Measurements from ENCODE around the gene ANTXR2. TPM values are rescaled to one million over a fixed set of nuclear protein-coding genes. Genes with fewer than 3 reads are reported as not detected.
A peak's percentile ranks its signal among the peaks of the same experiment; 100 is the strongest.

Gene ANTXR2
- total RNA-seq, 5 donors from 2014 or later (not counting 1 experiment from before 2014, with no cell fraction given) = 45.1 to 64.3 (median 48.2) TPM

DNA sequence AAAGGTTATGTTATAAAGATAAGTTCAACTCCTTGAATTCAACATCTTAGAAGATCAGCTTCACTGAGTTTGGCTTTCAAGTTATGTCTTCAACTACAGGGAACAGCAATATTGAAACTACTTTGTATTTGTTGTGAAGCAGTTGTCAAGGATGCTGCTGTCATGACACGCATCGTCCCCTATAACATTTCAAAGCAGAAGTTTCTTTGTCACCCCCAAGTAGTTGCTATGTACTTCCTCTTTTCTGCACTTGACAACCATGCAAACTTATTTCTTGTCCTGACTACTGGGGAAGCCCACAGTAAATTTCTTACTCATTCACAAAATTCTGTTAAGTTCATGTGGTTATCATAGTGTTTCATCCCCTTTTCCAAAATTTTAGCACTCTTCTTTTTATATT lies 14.3 kb downstream of the ANTXR2 start:
- ATAC-seq (replicated peaks in 1 of 4) (peak; percentile 85 to 94 (median 88)), DNase-seq (peak in 30 of 35 experiments; percentile 10 to 88 (median 44))
- H3K27me3 ChIP-seq (replicated peaks in 1 of 2; ENCODE audit: control insufficient read depth in 2 of 2, extremely low read depth in 1 of 2, insufficient read depth in 2 of 2, low read length in 1 of 2) = no peaks in the 10 kb centered on the region
- WGBS (ENCODE audit: insufficient coverage) = no CpG with 5 or more reads among the region's 2 CpGs
- peaks cover 0 to 7% of the 10 kb centered on the region in 2 donors for H3K36me3 ChIP-seq (ENCODE audit: control insufficient read depth in 2 of 2, extremely low read depth in 1 of 2, insufficient read depth in 1 of 2, low read length in 1 of 2)
- POLR2A ChIA-PET = interaction anchor here (0.7 to 3.6 kb wide), 5 partner anchors 13 to 67 kb away, joined by 3 to 21 read pairs (median 3); partner anchors contain the start of gene ANTXR2 (in 2 of the 2)
- Mint-ChIP-seq H3K4me3 (peak overlapping the region; percentile 68 to 75 (median 69)), H3K36me3 (peaks cover 37% of the 10 kb centered on the region), H3K27me3 (no peaks in the 10 kb centered on the region), H3K9me3 (no peaks in the 10 kb centered on the region), H3K4me1 (peaks cover 32 to 66% (median 46%) of the 10 kb centered on the region in 3 donors), H3K27ac (peak overlapping the region; percentile 95 to 96)
- CTCF ChIA-PET = interaction anchor here in 1 of 2 donors (0.6 to 2.6 kb wide), 6 partner anchors 9 to 126 kb away, joined by 3 to 13 read pairs (median 5); partner anchors contain the start of gene ANTXR2
- H3K4me3 ChIP-seq (ENCODE audit: control insufficient read depth in 1 of 2, extremely low read depth in 1 of 2, low read length in 1 of 2) = peak overlapping the region in 1 of 2 donors; percentile 14
- peaks cover 12 to 13% of the 10 kb centered on the region in 2 experiments for H3K4me1 ChIP-seq (ENCODE audit: control insufficient read depth in 1 of 2, extremely low read depth in 1 of 2, insufficient read depth in 2 of 2, low read length in 2 of 2)
- H3K9me3 ChIP-seq = no peaks in the 10 kb centered on the region
- peak overlapping the region; percentile 95 for H3K27ac ChIP-seq (ENCODE audit: low read length)

DNA sequence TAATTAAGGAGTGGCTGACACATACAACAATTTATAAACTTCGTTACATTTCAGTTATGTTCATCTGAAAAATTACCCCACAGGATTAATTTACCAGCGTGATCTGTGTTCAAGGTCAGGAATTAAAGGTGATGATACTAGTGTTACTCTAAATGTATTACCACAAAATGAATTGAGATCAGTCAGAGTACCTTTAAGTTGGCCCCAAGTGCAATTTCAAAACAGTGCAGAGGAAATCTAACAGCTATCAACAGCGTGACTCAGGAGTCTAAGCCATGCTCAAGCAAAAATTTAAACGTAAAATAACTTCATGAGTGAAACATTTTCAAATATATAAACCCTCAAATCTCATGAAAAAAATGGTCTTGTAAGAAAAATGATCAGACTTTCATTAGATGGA lies 18.7 kb downstream of the ANTXR2 start:
- Mint-ChIP-seq H3K27me3 (no peaks in the 10 kb centered on the region), H3K36me3 (peaks cover 55% of the 10 kb centered on the region), H3K27ac (no peak overlapping the region), H3K4me1 (peaks cover 22 to 63% (median 34%) of the 10 kb centered on the region in 3 donors), H3K4me3 (no peak overlapping the region), H3K9me3 (no peaks in the 10 kb centered on the region)
- no peak overlapping the region for H3K4me3 ChIP-seq (ENCODE audit: control insufficient read depth in 1 of 2, extremely low read depth in 1 of 2, low read length in 1 of 2)
- no peak overlapping the region for H3K27ac ChIP-seq (ENCODE audit: low read length)
- ChIA-PET POLR2A (no interaction called here), CTCF (no interaction called here)
- H3K9me3 ChIP-seq = no peaks in the 10 kb centered on the region
- ATAC-seq (replicated peaks in 1 of 4) (no peak), DNase-seq (no peak)
- H3K4me1 ChIP-seq (ENCODE audit: control insufficient read depth in 1 of 2, extremely low read depth in 1 of 2, insufficient read depth in 2 of 2, low read length in 2 of 2) = peaks cover 9 to 12% of the 10 kb centered on the region in 2 experiments
- H3K27me3 ChIP-seq (replicated peaks in 1 of 2; ENCODE audit: control insufficient read depth in 2 of 2, extremely low read depth in 1 of 2, insufficient read depth in 2 of 2, low read length in 1 of 2) = no peaks in the 10 kb centered on the region
- no CpG with 5 or more reads among the region's 4 CpGs for WGBS (ENCODE audit: insufficient coverage)
- H3K36me3 ChIP-seq (ENCODE audit: control insufficient read depth in 2 of 2, extremely low read depth in 1 of 2, insufficient read depth in 1 of 2, low read length in 1 of 2) = peaks cover 0 to 15% of the 10 kb centered on the region in 2 donors

DNA sequence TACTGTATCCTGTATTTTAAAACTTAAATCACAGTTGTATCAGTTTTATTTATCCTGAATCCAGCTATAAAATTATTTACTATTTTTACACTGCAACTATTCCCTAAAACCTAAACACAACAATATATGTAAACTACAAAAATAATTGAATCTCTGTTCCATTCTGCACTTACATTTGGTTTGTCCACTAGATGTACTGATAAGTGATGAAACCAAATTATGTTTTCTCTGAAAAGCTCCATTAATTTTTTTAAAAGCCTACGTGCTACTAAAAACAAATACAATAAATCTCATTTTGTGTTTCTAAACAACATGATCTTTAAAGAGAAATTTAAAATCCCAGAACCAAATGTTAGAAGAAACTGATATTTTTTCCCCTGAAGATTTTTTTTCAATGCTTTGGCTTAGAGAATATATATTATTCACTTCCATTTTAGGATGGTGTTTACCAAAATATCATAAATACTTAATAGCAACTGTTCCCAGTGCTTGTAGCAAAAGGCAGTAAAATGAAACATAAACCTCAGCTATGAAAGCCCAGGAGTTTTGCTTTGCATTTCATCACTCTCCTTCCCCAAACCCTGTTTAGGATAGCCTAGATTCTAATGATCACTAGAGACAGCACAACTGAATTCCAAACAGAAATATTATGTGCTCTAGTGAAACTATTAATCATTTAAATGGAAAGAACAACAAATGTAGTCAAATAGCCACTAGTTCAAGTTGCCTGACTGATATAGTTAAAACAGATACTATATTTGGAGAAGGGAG lies 19.7 kb downstream of the ANTXR2 start:
- H3K36me3 ChIP-seq (ENCODE audit: control insufficient read depth in 2 of 2, extremely low read depth in 1 of 2, insufficient read depth in 1 of 2, low read length in 1 of 2) = peaks cover 0 to 16% of the 10 kb centered on the region in 2 donors
- ChIA-PET POLR2A (no interaction called here), CTCF (interaction anchor here in 1 of 2 donors (1.0 kb wide), 1 partner anchor 150 kb away, joined by 4 read pairs; no protein-coding TSS in a partner anchor)
- DNase-seq (no peak), ATAC-seq (replicated peaks in 1 of 4) (no peak)
- WGBS (ENCODE audit: insufficient coverage) = no CpG with 5 or more reads among the region's 1 CpG
- H3K9me3 Mint-ChIP-seq = no peaks in the 10 kb centered on the region
- H3K36me3 Mint-ChIP-seq = peaks cover 62% of the 10 kb centered on the region
- no peaks in the 10 kb centered on the region for H3K9me3 ChIP-seq
- H3K4me3 ChIP-seq (ENCODE audit: control insufficient read depth in 1 of 2, extremely low read depth in 1 of 2, low read length in 1 of 2) = no peak overlapping the region
- no peak overlapping the region for H3K27ac ChIP-seq (ENCODE audit: low read length)
- no peaks in the 10 kb centered on the region for H3K27me3 Mint-ChIP-seq
- peaks cover 5 to 6% of the 10 kb centered on the region in 2 experiments for H3K4me1 ChIP-seq (ENCODE audit: control insufficient read depth in 1 of 2, extremely low read depth in 1 of 2, insufficient read depth in 2 of 2, low read length in 2 of 2)
- peaks cover 16 to 53% (median 23%) of the 10 kb centered on the region in 3 donors for H3K4me1 Mint-ChIP-seq
- H3K27ac Mint-ChIP-seq = no peak overlapping the region
- no peaks in the 10 kb centered on the region for H3K27me3 ChIP-seq (replicated peaks in 1 of 2; ENCODE audit: control insufficient read depth in 2 of 2, extremely low read depth in 1 of 2, insufficient read depth in 2 of 2, low read length in 1 of 2)
- H3K4me3 Mint-ChIP-seq = no peak overlapping the region

DNA sequence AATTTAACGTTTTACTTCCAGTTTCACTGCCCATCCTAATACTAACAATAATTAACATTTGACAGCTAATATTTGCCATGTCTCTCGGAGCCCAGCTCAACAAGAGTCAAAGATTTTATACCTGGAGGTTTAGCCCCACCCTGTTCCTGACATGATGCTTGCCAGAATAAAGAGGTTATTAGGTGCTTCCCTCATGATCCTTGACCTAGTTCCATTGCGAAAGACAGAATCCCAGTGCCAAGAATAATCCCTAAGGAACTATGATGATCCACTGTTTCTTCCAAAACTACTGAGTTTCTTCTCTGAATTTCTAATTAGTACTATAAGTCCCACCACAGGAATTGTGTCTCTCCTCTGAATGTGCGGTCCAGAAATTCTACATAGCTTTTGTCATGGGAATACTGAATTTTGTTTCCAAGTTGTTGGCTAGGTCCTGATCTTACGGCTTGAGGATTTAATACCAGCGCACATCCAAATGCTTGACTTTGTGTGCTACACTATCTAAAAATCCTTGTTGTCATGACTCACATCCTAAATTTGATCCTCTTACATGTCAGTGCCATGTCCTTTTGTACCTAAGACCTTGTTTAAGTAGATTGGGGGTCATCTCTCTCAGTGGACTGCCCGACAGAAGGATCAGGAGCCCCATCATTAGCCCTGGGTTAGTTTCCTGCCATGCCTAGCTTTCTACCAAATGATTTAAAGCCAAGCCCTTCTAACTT lies 23.1 kb downstream of the ANTXR2 start:
- Mint-ChIP-seq H3K4me1 (peaks cover 3 to 41% (median 15%) of the 10 kb centered on the region in 3 donors), H3K4me3 (no peak overlapping the region), H3K27me3 (no peaks in the 10 kb centered on the region), H3K9me3 (no peaks in the 10 kb centered on the region), H3K27ac (no peak overlapping the region), H3K36me3 (peaks cover 59% of the 10 kb centered on the region)
- Histone ChIP-seq H3K36me3 (ENCODE audit: control insufficient read depth in 2 of 2, extremely low read depth in 1 of 2, insufficient read depth in 1 of 2, low read length in 1 of 2) (peaks cover 0 to 21% of the 10 kb centered on the region in 2 donors), H3K4me1 (ENCODE audit: control insufficient read depth in 1 of 2, extremely low read depth in 1 of 2, insufficient read depth in 2 of 2, low read length in 2 of 2) (no peaks in the 10 kb centered on the region), H3K27ac (ENCODE audit: low read length) (no peak overlapping the region), H3K4me3 (ENCODE audit: control insufficient read depth in 1 of 2, extremely low read depth in 1 of 2, low read length in 1 of 2) (no peak overlapping the region), H3K9me3 (no peaks in the 10 kb centered on the region), H3K27me3 (replicated peaks in 1 of 2; ENCODE audit: control insufficient read depth in 2 of 2, extremely low read depth in 1 of 2, insufficient read depth in 2 of 2, low read length in 1 of 2) (no peaks in the 10 kb centered on the region)
- WGBS (ENCODE audit: insufficient coverage) = 100% methylated on average over 1 of the region's 7 CpGs
- no peak for DNase-seq
- ChIA-PET POLR2A (interaction anchor here in 1 of 2 donors (0.6 kb wide), 1 partner anchor 80 kb away, joined by 3 read pairs; no protein-coding TSS in a partner anchor), CTCF (no interaction called here)
- no peak for ATAC-seq (replicated peaks in 1 of 4)

DNA sequence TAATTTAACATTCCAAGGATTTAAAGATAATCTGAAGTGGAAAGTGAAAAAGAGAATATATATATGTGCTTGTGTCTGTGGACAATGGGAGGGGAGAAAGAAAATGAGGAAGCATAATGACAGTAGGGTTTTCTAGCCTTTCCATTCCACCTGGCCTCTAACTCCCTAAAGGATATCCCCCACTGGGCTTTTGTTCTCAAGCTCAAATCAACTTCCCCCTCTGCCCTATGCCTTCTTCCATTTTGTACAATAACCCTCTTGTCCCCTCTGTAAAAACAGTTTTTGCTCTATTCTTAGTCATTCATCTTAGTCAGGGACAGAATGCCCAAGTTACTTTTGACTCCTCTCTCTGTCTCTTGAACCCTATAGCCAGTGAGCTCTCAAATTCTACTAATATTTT lies 23.6 kb downstream of the ANTXR2 start:
- H3K27ac ChIP-seq (ENCODE audit: low read length) = no peak overlapping the region
- DNase-seq = no peak
- Mint-ChIP-seq H3K27ac (no peak overlapping the region), H3K9me3 (no peaks in the 10 kb centered on the region), H3K4me3 (no peak overlapping the region), H3K4me1 (peaks cover 0 to 39% (median 14%) of the 10 kb centered on the region in 3 donors), H3K36me3 (peaks cover 57% of the 10 kb centered on the region), H3K27me3 (no peaks in the 10 kb centered on the region)
- POLR2A ChIA-PET = no interaction called here
- no peak overlapping the region for H3K4me3 ChIP-seq (ENCODE audit: control insufficient read depth in 1 of 2, extremely low read depth in 1 of 2, low read length in 1 of 2)
- H3K9me3 ChIP-seq = no peaks in the 10 kb centered on the region
- H3K27me3 ChIP-seq (replicated peaks in 1 of 2; ENCODE audit: control insufficient read depth in 2 of 2, extremely low read depth in 1 of 2, insufficient read depth in 2 of 2, low read length in 1 of 2) = no peaks in the 10 kb centered on the region
- CTCF ChIA-PET = no interaction called here
- no peaks in the 10 kb centered on the region for H3K4me1 ChIP-seq (ENCODE audit: control insufficient read depth in 1 of 2, extremely low read depth in 1 of 2, insufficient read depth in 2 of 2, low read length in 2 of 2)
- no peak for ATAC-seq (replicated peaks in 1 of 4)
- peaks cover 0 to 20% of the 10 kb centered on the region in 2 donors for H3K36me3 ChIP-seq (ENCODE audit: control insufficient read depth in 2 of 2, extremely low read depth in 1 of 2, insufficient read depth in 1 of 2, low read length in 1 of 2)

DNA sequence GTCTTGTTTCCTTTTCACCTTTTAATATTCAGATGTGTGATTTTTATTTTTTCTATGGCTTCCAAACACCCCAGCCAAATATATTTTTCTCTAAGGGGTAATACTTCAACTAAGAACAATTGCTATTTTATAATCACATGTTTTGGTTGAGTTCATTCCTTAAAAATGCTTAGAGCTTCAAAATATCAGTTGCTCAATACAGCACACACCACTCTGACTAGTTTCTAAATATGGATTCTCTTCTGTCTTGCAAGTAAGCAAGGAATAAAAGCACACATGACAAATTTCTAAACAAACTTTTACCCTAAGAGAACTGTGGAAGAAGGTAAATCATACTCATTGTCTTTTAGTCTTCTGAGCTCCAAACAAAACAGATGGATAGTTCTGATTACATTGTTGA lies 27.2 kb downstream of the ANTXR2 start:
- no peak overlapping the region for H3K27ac ChIP-seq (ENCODE audit: low read length)
- H3K9me3 ChIP-seq = no peaks in the 10 kb centered on the region
- ChIA-PET CTCF (no interaction called here), POLR2A (interaction anchor here in 1 of 2 donors (0.6 kb wide), 1 partner anchor 212 kb away, joined by 3 read pairs; no protein-coding TSS in a partner anchor)
- H3K4me3 ChIP-seq (ENCODE audit: control insufficient read depth in 1 of 2, extremely low read depth in 1 of 2, low read length in 1 of 2) = no peak overlapping the region
- peaks cover 0 to 14% of the 10 kb centered on the region in 2 donors for H3K36me3 ChIP-seq (ENCODE audit: control insufficient read depth in 2 of 2, extremely low read depth in 1 of 2, insufficient read depth in 1 of 2, low read length in 1 of 2)
- H3K27me3 ChIP-seq (replicated peaks in 1 of 2; ENCODE audit: control insufficient read depth in 2 of 2, extremely low read depth in 1 of 2, insufficient read depth in 2 of 2, low read length in 1 of 2) = no peaks in the 10 kb centered on the region
- H3K36me3 Mint-ChIP-seq = peaks cover 55% of the 10 kb centered on the region
- H3K27me3 Mint-ChIP-seq = no peaks in the 10 kb centered on the region
- H3K4me3 Mint-ChIP-seq = no peak overlapping the region
- DNase-seq (no peak), ATAC-seq (replicated peaks in 1 of 4) (no peak)
- H3K4me1 Mint-ChIP-seq = peaks cover 5 to 25% (median 11%) of the 10 kb centered on the region in 3 donors
- H3K27ac Mint-ChIP-seq = peak overlapping the region; percentile 23 to 37
- H3K4me1 ChIP-seq (ENCODE audit: control insufficient read depth in 1 of 2, extremely low read depth in 1 of 2, insufficient read depth in 2 of 2, low read length in 2 of 2) = no peaks in the 10 kb centered on the region
- no peaks in the 10 kb centered on the region for H3K9me3 Mint-ChIP-seq

Measured in T-cell (primary cell).